Ishikawa (cell line): ENCODE data around the gene APBB3.

Experiments
- EP300 ChIP-seq: IDR thresholded peaks from 2 replicates; pipeline ENCODE4 v1.6.1; 2012; ENCODE audit warnings: borderline replicate concordance
- MAX ChIP-seq: IDR thresholded peaks from 2 replicates; pipeline ENCODE4 v1.6.1; 2012
- NFIC ChIP-seq: IDR thresholded peaks from 2 replicates; pipeline ENCODE4 v1.6.1; 2012
- RAD21 ChIP-seq: IDR thresholded peaks from 2 replicates; pipeline ENCODE4 v1.6.1; 2012; ENCODE audit warnings: low read depth
- REST ChIP-seq: IDR thresholded peaks from 2 replicates; pipeline ENCODE4 v1.6.1; 2012; ENCODE audit warnings: low read depth, mild to moderate bottlenecking
- TCF12 ChIP-seq: IDR thresholded peaks from 2 replicates; pipeline ENCODE4 v1.6.1; 2012; ENCODE audit warnings: low read depth
- USF1 ChIP-seq: IDR thresholded peaks from 2 replicates; pipeline ENCODE4 v1.6.1; 2012
- YY1 ChIP-seq: IDR thresholded peaks from 2 replicates; pipeline ENCODE4 v1.6.1; 2012; ENCODE audit warnings: low read depth
- ZBTB7A ChIP-seq: IDR thresholded peaks from 2 replicates; pipeline ENCODE4 v1.6.1; 2012; ENCODE audit warnings: low read depth

- TF ChIP-seq NFIC (no peak), TCF12 (no peak), REST (no peak), MAX (no peak), YY1 (no peak), USF1 (no peak), EP300 (no peak), RAD21 (no peak), ZBTB7A (no peak)
These were observed 15.6 kb downstream of the APBB3 start for GRCh38 chr5:140548791-140549190.
